DMS153 treated with DMSO at 0.1 percent for 48 hours (cell line): ENCODE data around the gene SIAE.
"Not testable (repeated sequence)": the region's sequence is repeated elsewhere in the genome, so short reads cannot be mapped to it uniquely, and the experiment has no call there.

Experiments used
- DNase-seq: peaks from one replicate; lab custom pipeline; 2025; ENCODE audit not compliant: unreplicated experiment; lab: John Stamatoyannopoulos, UW

SIAE gene

GRCh38 chr11:124625504-124626168 lies 47.9 kb downstream of the SIAE start:
- no peak for DNase-seq

- no peak for DNase-seq
These were observed 49.5 kb downstream of the SIAE start for GRCh38 chr11:124623861-124624525.

GRCh38 chr11:124622531-124623451 lies 50.7 kb downstream of the SIAE start, which contains the start of gene TBRG1:
TSS of gene TBRG1 (plus strand) at chr11:124622864. CDS start at chr11:124623084, 220 bp downstream.
- peak; percentile 72 for DNase-seq

- no peak for DNase-seq
These were observed 54.7 kb downstream of the SIAE start for GRCh38 chr11:124618863-124619262.

- DNase-seq = no peak
These were observed 60.8 kb downstream of the SIAE start for GRCh38 chr11:124612567-124613246.

- no peak for DNase-seq
These were observed 61.5 kb downstream of the SIAE start for GRCh38 chr11:124612045-124612444.

GRCh38 chr11:124611064-124611463 lies 62.5 kb downstream of the SIAE start, which contains the start of gene PANX3:
TSS of gene PANX3 (plus strand) at chr11:124611428. CDS start at chr11:124611557, 129 bp downstream.
- no peak for DNase-seq

GRCh38 chr11:124610295-124610694 lies 63.2 kb downstream of the SIAE start:
- no peak for DNase-seq

- no peak for DNase-seq
These were observed 65.4 kb downstream of the SIAE start for GRCh38 chr11:124608147-124608546.

- no peak for DNase-seq
These were observed 67.8 kb downstream of the SIAE start for GRCh38 chr11:124605719-124606118.

GRCh38 chr11:124602723-124603122 lies 70.8 kb downstream of the SIAE start:
- DNase-seq = not testable (repeated sequence)

GRCh38 chr11:124602193-124602592 lies 71.3 kb downstream of the SIAE start:
- no peak for DNase-seq

GRCh38 chr11:124600621-124601320 lies 72.8 kb downstream of the SIAE start:
- no peak for DNase-seq

- no peak for DNase-seq
These were observed 75.9 kb downstream of the SIAE start for GRCh38 chr11:124597626-124598025.

- no peak for DNase-seq
These were observed 78.2 kb downstream of the SIAE start for GRCh38 chr11:124595302-124595701.

GRCh38 chr11:124592627-124593026 lies 80.9 kb downstream of the SIAE start:
- DNase-seq = no peak

GRCh38 chr11:124591430-124591829 lies 82.1 kb downstream of the SIAE start:
- no peak for DNase-seq

GRCh38 chr11:124586238-124586860 lies 87.2 kb downstream of the SIAE start:
- DNase-seq = peak; percentile 57

GRCh38 chr11:124584681-124585372 lies 88.7 kb downstream of the SIAE start:
- DNase-seq = no peak
